NCI-H128 (cell line): ENCODE data around the gene HDAC9.

Source experiments
- DNase-seq: peaks from one replicate; lab custom pipeline; 2025; ENCODE audit not compliant: unreplicated experiment; lab: John Stamatoyannopoulos, UW

The HDAC9 gene

DNA sequence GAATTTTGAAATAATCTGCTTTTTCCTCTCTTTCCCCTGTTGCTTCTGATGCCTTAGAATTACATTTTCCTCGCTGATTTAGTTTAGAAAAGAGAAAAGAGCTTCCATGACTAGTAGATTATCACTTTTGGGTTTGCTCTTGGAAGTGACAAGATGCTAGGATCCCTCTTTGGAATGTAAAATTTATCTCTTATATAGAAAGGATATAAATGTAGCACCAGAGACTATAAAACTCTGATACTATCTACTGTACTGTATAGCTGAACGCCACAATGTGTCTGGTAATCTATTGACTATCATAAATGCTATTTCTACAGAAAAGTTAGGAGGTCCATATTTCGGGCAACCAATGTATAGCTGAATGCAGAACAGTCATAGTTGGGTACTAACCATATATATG is 1.1 kb upstream of the HDAC9 start:
- no peak for DNase-seq

DNA sequence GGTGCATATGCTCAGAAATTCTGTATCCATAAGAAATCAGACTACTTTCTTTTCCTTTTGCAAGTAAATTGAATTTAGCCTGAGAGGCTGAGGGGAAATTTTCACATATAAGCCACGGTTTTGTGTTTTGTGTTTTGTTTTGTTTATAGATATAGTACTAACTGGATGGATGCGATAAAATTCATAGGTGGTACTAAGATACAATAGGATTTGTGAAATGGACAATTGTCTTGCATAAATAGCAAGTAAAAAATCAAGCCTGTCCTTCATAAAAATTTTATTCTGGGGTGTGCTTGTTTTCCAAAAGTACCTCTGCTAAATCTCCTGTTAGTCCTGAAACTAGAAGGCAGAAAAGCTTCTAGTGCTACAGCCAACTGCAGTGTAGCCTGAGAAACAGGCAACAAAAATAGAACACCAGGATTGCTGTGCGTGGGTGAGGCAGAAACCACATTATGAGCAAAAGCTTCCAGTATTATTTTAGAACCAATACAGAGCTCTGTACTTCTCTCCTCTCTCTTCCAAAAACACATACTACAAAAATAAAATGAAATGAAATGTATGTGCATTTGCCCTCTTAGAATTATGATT is 634 bp upstream of the HDAC9 start:
- DNase-seq = peak; percentile 66

- DNase-seq = no peak
Observed at GRCh38 chr7:18496341-18496700, 772 bp downstream of the HDAC9 start.

- DNase-seq = no peak
Observed at GRCh38 chr7:18497082-18497481, 1.5 kb downstream of the HDAC9 start.

DNA sequence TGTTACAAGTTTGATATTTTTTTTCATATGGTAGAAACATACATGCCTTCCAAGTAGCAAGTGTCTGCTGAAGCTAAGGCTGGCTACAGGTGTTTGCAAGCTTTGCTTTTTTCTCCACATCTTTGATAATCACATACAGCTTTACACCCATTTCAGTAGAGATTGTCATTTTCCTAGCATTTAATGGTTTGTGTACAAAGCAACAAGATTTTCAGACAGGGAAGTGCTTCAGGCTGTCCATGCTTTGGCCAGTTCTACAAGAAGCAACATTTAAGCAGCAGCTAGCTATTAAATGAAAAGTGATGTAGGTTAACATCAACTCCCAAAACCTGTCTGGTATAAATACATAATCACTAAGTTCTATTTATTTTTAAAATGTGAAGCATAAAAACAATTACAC is 2.3 kb downstream of the HDAC9 start:
- DNase-seq = no peak

DNA sequence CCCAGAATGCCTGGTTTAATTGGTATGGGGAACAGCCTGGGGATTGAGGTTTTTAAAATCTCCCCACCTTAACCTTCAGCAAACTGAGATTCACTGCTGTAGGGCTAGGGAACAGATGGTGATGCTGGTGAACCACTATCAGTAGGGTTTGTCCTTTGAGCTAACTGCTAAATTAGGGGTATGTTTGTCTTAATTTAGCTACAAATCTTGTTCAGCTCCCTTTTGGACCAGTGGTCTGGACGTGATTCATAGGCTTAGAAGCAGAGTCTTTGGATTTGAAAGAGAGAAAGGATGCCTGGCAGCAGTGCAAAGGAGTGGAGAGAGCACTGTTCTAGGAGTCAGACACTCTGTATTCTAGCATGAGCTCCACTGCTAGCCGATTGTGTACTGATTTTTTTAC is 2.8 kb downstream of the HDAC9 start:
- no peak for DNase-seq

DNA sequence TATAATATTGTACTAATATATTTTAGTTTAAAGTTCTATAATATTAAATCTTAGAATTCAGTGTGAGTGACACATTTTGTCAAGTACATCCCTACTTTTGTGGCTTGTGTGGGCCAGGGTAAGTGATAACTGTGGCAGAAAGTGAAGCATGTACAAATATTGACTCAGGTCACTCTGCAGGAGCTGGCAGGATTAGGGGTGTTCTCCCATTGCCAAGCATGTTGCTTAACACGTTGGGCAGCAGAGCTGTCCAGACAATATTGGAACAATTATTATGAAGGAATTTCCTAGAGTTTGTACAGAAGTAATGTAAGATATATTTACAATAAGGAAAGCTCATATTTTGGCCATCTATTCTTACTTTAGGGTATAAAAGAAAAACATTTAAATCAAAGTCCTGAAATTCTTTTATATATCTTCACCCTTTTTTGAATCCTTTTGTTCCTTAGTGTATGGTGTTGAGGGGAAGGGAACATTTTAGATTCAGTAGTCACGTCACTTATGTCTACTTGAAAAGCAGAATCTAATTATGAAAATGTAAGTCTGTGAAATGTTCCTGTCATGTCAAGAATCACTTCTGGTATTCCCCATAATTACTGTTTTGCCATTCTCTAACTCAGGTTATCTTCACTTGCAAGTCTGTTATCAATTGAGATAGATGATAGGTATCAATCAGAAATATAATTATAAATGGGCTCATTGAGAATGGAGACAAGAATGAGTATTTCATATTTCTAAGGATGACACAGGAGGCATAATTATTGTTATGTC is 4.0 kb downstream of the HDAC9 start:
- no peak for DNase-seq

DNA sequence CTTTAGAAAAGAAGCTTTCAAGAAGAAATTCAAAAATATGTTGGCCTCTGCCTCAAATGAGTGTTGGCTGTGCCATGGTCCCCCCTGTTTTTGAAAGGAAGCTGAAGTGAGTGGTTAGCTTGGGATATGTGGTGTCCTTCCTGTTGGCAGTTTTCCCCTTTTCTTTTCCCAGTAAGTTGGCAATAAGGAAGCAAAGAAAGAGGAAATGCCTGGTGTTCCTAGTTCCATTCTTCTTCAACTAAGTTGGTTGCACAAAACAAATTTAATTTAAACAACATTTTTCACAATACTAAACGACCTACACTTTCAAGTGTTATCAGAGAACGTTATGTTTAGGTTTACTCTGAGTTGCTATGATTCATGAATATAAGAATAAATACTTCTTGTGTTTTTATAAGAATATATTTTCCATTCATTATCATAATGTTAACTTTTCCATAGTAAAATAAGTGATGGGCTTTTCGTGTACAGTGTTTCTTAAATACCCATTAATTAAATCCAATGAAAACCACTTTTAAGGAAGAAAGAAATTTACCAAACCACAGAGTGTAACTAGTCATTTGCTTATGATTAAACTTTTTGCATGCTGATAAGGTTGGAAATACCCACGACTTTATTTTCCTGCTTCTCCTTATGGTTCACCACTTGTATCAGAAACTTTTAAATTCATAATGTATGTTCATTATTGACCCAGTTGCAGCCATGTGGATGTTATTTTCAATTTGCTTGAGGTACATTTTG is 7.7 kb downstream of the HDAC9 start:
- no peak for DNase-seq

DNA sequence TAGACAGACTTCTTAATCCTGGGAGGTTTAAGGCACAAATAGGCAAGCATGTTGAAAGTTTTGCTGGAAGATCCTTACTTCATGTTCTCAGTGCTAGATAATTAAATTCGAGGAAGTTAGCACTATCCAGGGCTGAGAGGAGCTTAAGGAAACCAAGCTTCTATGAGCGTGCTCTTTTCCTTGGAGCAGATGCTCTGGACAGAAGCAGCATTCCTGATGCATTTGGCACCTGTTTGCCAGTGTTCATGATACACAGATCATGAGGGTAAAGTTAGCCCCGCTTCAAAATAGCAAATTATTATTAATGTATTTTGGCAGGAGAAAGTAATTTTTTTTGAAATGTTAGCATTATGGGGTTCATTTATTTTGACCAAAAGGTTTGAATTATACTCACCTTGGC is 9.4 kb downstream of the HDAC9 start:
- no peak for DNase-seq

DNA sequence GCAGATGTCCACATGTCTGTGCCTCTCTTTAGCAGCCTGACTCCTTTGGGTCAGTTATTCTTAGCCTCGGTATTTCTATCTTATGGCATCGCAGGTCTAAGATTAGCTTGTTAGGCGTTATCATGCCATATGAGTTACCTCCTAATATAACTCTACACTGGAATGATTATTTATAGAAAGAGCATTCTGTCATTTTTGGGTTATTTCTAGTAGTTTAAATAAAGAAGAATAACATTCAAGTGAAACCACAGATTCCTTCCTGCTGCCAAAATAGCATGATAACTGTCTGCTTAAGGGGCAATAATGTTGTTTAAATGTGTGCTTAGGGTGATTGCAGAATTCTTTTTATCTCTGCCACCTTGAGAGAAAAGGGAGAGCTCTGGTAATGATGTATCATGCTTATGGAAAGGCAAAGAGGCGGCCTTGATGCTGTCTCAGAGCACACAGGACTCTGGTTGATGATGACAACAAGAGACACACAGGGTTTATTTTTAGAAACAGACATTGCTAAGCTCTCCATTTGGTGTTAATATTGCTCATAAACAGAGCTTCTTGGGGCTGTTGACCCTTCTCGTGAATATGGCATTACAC is 10.4 kb downstream of the HDAC9 start:
- no peak for DNase-seq

DNA sequence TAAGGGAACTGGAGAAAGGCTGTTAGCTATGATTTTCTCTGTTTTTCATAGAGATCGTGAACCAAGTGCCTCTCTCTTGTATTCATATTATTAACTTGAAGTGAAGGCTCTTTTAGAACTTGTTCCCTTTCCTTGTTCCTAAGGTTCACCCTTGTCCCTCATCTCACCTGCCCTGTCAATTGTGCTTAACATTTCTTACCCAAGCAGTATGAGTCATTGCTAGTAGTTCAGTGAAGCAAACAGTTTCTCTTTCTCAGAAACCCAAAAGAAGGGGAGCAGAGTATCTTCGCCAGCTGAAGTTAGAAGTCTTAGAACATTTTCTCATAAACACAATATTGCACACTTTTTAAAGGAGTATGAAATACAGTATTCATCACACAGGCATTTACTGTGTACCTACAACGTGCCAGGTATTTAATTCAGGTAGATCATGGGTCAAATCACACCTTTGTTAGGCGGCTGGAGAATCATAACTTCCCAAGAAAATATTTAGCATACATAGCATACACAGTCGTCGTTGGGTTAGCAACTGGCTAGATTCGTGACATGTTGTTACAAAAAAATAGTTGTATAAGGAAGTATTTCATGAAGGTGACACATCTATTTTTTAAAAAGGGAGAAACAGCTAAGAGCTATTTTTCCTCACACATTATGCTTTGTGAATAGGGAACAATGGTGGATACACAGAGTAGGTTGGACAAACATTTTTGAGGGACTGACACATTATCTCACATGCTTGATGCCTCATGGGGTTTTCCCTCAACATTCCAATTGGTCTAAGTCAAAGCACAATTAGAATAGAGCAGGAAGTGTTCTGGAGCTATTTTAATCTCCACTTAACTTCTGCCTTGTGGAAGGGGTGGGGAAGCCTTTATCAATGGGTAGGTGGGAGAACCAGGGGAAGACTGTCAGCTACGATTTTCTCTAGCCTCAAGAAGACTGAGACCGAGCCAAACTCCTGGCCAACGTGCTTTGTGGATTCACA is 13.2 kb downstream of the HDAC9 start:
- DNase-seq = no peak

DNA sequence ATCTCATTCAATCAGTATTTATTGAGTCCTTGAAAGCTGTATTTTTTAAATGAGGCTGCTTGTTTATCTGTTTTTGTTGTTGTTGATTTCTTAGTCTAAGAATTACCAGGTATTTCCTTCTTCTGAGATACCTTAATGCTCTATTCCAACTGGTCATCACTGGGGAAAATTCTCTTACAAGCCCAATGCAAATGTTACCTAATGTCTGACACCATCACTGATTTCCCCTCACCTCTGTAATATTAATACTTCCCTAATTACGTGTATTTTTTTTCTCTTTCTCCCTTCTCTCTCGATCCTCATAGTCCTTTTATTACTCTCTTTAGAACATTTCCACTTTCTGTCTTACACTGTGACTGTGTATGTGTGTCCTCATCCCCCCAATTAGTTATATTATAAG is 13.9 kb downstream of the HDAC9 start:
- DNase-seq = no peak

GRCh38 chr7:18511351-18512140 is 16.0 kb downstream of the HDAC9 start:
- DNase-seq = no peak

DNA sequence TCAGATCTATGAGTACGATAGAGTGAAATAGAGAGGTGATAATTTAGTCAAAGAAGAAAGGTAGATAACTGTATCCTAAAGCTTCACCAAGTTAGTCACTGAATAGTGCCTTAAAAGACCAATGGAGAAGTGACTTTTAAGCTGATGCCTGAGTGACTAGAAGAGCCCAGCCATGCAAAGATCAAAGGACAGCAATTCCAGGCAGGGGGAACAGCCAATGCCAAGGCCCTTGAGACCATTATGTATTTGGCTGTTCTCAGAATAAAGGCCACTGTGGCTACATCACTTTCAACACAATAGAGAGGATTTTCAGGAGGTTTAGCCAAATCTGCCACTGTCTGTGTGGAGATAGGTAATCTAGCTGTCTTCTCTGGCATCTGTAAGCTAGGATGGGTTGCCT is 17.8 kb downstream of the HDAC9 start:
- DNase-seq = no peak

DNA sequence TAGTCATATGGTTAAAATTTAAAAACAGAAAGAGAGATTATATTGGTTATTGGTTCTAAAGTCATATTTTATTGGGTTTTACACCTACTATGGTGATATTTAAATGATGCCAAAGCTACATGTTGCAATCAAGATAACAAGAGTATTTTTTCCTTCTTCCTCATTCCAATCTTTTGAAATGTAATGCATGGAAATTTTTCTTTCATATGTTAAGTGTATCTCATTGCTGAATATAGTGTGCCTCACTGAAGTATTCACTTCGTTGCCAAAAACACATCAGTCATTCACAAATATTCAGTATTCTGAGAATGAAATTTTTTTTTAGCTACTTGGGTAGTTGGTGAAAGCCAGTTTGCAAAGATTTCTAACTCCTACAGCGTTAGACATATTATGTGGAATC is 19.5 kb downstream of the HDAC9 start:
- no peak for DNase-seq

DNA sequence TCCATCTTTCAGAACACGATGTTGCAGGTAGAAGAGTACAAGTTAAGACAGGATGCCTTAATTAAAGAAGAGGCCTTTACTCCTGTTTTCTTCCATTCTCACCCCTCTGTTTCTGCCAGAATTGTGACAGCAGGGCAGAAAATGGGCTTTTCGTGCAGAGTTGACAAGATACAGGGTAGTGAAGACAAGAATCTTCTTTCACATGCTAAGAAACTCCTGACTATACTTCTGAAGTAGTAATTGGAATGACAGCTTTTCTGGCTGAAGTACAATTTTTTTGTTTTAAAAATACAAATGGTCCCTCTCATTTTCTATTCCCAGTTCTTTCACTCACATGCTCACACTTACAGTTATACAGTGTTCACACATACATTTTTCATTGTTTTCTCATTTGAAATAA is 22.1 kb downstream of the HDAC9 start:
- DNase-seq = no peak

GRCh38 chr7:18518555-18518954 is 23.0 kb downstream of the HDAC9 start:
- no peak for DNase-seq

DNA sequence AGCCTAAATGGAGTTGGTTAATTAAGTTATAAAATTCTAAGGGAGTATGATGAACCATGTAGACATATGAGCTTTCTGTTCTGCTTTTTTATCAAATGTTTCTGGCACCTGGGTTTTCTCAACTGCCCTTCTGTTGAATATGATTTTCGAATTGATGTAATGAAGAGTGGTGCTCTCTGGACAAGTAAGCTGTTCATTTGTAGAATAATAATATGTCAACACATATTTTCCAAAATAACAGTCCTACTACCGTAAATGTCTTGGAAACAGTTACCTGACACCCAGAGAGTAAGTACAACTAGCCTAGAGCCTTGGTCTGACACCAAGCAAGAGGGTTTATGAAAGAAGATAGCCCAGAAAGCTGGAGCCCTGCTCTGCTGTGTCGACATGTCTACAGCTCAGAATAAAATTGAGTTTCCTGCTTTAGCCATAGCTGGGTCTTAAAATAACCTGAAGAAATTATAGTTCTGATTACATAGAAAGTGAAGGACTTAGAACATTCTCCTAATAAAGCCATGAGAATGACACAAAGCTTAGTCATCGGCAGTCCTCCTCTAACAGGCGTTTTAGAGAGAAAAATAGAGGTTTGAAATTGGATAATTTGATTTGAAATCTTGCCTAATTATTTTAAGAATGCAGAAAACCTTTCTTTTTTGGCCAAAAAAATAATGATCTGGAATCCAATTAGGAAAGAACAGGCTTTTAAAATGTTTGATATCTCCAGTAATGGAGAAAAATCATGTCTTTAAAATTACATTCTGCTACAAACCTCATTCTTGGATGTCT is 25.1 kb downstream of the HDAC9 start:
- no peak for DNase-seq

- DNase-seq = no peak
Observed at GRCh38 chr7:18521236-18521589, 25.7 kb downstream of the HDAC9 start.
